RWPE1 (cell line): ENCODE results near the gene NFATC4.

ENCODE experiments used
- CTCF ChIA-PET: fragments of 350-600 bp; sonication (Branson Sonifier 250); formaldehyde crosslinking; extraction: SDS; loops from one replicate; lab custom pipeline; 2021; lab: Yijun Ruan, JAX
- POLR2A ChIA-PET: fragments of 400-600 bp; formaldehyde crosslinking; extraction: SDS; loops from one replicate; lab custom pipeline; 2020; ENCODE audit warnings: antibody characterized with exemption; ENCODE audit not compliant: low non-redundant PET; lab: Yijun Ruan, JAX
- DNase-seq: peaks from one replicate; pipeline ENCODE4 v3.0.0; 2012; ENCODE audit warnings: low spot score
- H3K27ac ChIP-seq: fragments of 450-650 bp; 2 replicates; pipeline ENCODE4 v1.5.1; 2017
- TF ChIP-seq, protein P1 (sequence below): fragments of 450-650 bp; conservative IDR thresholded peaks from 2 replicates; pipeline ENCODE4 v1.5.1; 2017; ENCODE audit warnings: low read depth, mild to moderate bottlenecking

Gene NFATC4

DNA sequence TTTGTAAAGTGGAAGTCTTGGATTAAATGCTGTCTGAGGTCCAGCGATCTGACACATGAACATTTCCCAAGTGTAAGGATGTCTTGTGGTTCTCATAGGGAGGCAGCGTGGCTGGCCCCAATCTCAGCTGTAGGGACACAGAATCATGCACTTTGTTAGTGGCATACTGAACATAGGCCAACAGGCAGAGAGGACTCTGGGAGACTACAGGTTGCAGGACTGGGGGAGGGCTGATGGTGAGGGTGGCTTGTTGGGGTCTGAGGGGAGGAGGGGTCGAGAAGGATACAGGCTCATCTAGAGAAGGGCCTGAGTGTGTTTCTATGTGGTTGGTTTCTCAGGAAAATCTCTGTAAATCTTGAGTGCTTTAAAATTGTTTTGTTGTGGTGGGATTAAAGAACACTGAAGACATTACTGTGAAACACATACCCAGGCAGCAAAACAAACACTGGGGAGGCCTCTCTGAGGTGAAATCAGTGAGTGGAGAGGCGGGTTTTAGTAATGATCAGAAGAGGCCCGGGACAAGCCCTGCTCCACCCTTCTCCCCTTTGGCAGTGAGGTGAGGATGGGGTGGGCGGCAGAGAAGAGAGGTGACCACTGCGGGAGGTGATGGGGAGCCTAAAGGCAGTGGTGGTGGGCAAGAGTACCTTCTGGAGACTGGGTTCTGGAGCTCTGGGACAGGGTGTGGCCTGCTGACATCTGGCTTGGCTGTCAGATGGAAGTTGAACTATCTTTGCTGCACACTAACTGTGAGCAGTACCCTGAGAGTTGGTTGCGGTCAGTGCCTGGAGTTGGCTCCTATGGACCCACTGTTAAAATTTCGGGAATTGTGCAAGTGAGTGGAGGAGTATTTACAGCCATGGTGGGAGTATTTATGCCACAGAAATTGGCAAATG is 34.1 kb downstream of the NFATC4 start:
- DNase-seq, result no peak
- ChIA-PET POLR2A (no interaction called here), CTCF (interaction anchor here (0.6 kb wide), 1 partner anchor 131 kb away, joined by 3 read pairs; the partner anchor contains the start of gene RABGGTA)
- TF ChIP-seq, protein P1, sequence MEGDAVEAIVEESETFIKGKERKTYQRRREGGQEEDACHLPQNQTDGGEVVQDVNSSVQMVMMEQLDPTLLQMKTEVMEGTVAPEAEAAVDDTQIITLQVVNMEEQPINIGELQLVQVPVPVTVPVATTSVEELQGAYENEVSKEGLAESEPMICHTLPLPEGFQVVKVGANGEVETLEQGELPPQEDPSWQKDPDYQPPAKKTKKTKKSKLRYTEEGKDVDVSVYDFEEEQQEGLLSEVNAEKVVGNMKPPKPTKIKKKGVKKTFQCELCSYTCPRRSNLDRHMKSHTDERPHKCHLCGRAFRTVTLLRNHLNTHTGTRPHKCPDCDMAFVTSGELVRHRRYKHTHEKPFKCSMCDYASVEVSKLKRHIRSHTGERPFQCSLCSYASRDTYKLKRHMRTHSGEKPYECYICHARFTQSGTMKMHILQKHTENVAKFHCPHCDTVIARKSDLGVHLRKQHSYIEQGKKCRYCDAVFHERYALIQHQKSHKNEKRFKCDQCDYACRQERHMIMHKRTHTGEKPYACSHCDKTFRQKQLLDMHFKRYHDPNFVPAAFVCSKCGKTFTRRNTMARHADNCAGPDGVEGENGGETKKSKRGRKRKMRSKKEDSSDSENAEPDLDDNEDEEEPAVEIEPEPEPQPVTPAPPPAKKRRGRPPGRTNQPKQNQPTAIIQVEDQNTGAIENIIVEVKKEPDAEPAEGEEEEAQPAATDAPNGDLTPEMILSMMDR, result no peak
- no peak overlapping the region for H3K27ac ChIP-seq

DNA sequence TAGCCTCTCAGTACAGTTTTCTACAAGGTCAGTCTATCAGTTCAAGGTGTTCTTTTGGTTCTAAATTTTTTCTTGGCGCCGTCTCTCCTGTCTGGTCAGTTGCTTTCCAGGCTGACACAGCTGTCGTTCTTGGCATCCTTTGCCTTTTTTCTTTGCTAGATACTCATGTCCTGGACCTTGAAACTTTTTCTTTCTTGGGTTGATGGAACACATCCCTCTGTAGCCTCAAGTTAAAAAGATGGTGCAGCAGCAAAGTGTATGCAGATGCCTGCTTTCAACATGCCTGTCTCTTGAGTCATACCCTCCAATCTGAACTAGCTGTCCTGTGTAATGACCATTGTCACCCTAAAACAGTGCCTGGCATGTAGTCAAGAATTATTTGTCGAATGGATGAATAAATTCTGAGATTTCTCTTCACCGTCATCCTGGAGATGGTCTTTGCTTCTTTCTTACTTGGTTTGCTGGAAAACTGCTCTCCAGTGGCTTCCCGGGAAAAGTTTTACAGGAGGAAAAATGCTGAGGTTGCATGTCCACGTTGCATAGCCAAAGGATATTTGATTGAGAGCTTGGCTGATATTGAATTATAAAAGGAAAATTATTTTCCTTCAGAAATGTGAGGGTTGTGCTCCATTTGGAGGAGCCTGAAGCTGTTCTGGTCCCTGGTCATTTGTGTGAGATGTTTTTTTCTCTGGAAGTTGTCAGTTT is 35.5 kb downstream of the NFATC4 start:
- no peak overlapping the region for H3K27ac ChIP-seq
- TF ChIP-seq, protein P1, result no peak
- ChIA-PET POLR2A (no interaction called here), CTCF (interaction anchor here (0.7 to 1.2 kb wide), 3 partner anchors 28 to 560 kb away, joined by 3 to 6 read pairs (median 4); no protein-coding TSS in a partner anchor)
- DNase-seq, result no peak

DNA sequence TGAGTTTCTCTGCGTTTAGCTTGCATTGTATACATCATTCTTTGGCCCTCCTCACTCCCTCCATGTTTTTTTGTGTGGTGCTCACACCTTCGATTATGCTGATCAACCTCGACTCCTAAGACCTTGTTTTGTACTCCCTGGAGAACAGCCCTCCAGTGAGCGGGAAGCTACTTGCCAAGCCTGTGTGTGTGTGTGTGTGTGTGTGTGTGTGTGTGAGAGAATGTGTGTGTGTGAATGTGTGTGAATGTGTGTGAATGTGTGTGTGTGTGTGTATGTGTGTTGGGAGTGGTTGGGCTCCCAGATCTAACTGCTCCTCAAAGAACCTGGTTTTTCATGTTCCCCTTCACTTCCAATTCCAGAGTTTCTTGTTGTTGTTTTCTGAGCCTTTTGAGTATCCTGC is 36.8 kb downstream of the NFATC4 start:
- DNase-seq, result no peak
- no peak overlapping the region for H3K27ac ChIP-seq
- CTCF ChIA-PET, result no interaction called here
- TF ChIP-seq, protein P1, result no peak
- POLR2A ChIA-PET, result no interaction called here

DNA sequence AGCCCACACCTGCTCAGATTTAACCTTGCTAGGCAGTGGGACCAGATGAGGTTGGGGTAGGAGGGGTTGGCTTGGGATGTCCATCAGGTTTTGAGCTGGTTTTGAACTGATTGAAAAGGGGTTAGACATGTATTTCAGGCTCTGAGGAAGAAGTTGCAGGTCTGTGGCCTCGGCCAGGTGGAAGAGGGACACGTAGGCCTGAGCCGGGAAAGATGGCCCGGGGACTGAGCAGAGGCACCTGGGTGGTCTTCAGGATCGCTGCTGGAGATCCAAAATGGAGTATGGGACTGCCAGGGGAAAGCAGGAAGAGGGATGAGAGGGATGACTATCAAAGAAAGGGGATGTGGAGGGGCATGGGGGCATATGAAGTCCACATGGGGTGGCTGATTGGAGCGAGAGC is 38.4 kb downstream of the NFATC4 start:
- H3K27ac ChIP-seq, result no peak overlapping the region
- POLR2A ChIA-PET, result no interaction called here
- TF ChIP-seq, protein P1, result no peak
- CTCF ChIA-PET, result interaction anchor here (0.9 to 2.1 kb wide), 3 partner anchors 13 to 74 kb away, joined by 3 to 9 read pairs (median 4); no protein-coding TSS in a partner anchor
- DNase-seq, result no peak

DNA sequence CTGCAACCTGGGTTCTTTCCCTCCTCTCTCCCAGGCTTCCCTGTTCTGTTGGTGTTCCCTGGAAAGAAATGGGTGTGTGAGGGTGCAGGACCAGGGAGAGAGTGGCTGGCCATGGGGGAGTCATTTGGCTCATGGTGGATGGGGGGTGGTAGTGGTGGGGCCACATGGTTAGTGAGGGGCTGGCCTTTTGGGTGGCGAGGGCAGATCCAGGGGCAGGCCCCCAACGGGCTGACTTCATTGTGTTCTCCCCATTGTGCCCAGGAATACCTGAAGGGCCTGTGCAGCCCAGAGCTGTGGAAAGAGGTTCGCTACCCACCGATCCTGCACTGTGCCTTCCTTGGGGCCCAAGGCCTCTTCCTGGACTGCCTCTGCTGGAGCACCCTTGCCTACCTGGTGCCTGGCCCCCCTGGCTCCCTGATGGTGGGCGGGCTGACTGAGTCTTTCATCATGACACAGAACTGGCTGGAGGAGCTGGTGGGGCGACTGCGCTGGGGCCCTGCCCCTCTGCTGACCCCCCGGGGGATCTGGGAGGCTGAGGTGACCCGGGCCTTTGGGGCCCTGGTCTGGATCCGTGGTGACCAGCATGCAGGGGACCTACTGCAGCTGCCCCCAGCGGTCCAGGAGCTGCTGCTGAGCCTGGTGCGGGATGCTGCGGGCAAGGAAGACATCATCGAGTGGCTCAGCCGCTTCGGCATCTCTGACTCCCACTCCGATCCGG is 39.8 kb downstream of the NFATC4 start:
- TF ChIP-seq, protein P1, result no peak
- DNase-seq, result no peak
- CTCF ChIA-PET, result interaction anchor here (2.1 to 3.1 kb wide), 2 partner anchors 24 to 75 kb away, joined by 9 to 16 read pairs; no protein-coding TSS in a partner anchor
- H3K27ac ChIP-seq, result no peak overlapping the region
- POLR2A ChIA-PET, result no interaction called here

GRCh38 chr14:24408764-24409163 is 40.8 kb downstream of the NFATC4 start:
- ChIA-PET CTCF (interaction anchor here (0.6 to 3.1 kb wide), 6 partner anchors 12 to 339 kb away, joined by 3 to 16 read pairs (median 3); no protein-coding TSS in a partner anchor), POLR2A (no interaction called here)
- no peak for DNase-seq
- H3K27ac ChIP-seq, result no peak overlapping the region
- TF ChIP-seq, protein P1, result no peak
